ENCODE measurements around the gene TMEM204.

TMEM204 gene

DNA sequence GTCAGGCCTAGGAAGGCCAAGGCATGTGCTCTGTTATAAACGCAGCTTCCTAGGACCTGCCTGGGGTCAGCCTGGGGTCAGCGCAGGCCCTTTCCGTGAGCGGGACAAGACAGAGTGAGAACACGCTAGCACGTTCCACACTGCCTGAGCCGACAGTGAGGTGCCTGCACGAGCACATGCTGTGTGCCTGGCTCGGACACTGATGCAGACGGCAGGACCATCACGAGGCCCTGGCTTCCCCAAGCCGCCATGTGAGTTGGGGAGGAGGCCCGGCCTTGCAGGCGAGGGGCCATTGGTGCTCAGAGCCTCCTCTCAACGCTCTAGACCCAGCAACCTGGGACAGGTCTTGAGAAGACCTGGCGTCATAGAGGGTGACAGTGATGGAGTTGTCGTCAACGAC is 9.1 kb downstream of the TMEM204 start:
- Histone ChIP-seq H3K9me3 (no peaks in the 10 kb centered on the region), H3K27me3 (no peaks in the 10 kb centered on the region), H3K36me3 (peaks cover 6% of the 10 kb centered on the region), H3K4me1 (peaks cover 11% of the 10 kb centered on the region), H3K4me3 (ENCODE audit: low read depth, low read length) (no peak overlapping the region)
- TF ChIP-seq, protein P1, sequence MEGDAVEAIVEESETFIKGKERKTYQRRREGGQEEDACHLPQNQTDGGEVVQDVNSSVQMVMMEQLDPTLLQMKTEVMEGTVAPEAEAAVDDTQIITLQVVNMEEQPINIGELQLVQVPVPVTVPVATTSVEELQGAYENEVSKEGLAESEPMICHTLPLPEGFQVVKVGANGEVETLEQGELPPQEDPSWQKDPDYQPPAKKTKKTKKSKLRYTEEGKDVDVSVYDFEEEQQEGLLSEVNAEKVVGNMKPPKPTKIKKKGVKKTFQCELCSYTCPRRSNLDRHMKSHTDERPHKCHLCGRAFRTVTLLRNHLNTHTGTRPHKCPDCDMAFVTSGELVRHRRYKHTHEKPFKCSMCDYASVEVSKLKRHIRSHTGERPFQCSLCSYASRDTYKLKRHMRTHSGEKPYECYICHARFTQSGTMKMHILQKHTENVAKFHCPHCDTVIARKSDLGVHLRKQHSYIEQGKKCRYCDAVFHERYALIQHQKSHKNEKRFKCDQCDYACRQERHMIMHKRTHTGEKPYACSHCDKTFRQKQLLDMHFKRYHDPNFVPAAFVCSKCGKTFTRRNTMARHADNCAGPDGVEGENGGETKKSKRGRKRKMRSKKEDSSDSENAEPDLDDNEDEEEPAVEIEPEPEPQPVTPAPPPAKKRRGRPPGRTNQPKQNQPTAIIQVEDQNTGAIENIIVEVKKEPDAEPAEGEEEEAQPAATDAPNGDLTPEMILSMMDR (IDR thresholded peaks at IDR 0.05; ENCODE audit: low read depth, low read length): no peak
- DNase-seq: peak; percentile 6

DNA sequence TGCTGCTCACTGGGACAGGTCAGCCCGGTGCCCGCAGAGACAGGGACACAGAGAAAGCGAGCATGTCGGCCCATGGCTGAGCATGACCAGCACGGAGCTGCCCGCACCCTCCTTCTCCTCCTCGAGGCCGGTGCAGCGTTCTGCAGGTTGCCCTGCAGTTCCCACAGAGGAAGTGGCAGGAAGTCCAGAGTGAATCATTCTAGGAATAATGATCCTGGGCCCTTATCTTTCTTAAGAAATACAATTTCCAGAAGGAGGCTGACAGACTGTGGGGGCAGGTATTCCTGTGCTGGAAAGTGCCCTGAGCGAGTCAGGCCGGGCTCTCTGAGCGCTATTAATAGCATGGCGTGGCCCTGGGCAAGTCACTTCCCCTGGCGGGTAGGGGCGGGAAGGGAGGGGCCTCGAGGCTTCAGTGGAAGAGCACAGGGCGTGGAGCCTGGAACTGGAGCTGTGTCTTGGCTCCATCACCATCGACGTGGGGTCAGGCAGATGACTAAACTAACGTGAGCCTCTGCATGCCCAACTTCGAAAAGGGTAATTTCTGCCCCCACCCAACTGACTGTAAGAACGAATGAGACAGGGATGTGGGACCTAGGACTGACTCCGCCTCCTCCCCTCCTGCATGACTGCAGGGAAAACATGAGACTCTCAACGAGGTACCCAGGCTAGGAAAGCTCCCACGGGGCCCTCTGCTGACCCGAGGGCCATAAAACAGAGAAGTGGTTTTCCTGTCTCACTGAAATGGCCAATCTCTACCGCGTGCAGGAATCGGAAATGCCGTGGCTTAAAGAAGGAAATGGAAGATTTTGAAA is 9.8 kb downstream of the TMEM204 start:
- DNase-seq: peak; percentile 53
- no peaks in the 10 kb centered on the region for H3K9me3 ChIP-seq
- peaks cover 6% of the 10 kb centered on the region for H3K36me3 ChIP-seq
- no peak overlapping the region for H3K4me3 ChIP-seq (ENCODE audit: low read depth, low read length)
- TF ChIP-seq, protein P1 (IDR thresholded peaks at IDR 0.05; ENCODE audit: low read depth, low read length): peak; percentile 29; the same call in 1 of the 2 replicates
- H3K4me1 ChIP-seq: peaks cover 10% of the 10 kb centered on the region
- H3K27me3 ChIP-seq: no peaks in the 10 kb centered on the region

DNA sequence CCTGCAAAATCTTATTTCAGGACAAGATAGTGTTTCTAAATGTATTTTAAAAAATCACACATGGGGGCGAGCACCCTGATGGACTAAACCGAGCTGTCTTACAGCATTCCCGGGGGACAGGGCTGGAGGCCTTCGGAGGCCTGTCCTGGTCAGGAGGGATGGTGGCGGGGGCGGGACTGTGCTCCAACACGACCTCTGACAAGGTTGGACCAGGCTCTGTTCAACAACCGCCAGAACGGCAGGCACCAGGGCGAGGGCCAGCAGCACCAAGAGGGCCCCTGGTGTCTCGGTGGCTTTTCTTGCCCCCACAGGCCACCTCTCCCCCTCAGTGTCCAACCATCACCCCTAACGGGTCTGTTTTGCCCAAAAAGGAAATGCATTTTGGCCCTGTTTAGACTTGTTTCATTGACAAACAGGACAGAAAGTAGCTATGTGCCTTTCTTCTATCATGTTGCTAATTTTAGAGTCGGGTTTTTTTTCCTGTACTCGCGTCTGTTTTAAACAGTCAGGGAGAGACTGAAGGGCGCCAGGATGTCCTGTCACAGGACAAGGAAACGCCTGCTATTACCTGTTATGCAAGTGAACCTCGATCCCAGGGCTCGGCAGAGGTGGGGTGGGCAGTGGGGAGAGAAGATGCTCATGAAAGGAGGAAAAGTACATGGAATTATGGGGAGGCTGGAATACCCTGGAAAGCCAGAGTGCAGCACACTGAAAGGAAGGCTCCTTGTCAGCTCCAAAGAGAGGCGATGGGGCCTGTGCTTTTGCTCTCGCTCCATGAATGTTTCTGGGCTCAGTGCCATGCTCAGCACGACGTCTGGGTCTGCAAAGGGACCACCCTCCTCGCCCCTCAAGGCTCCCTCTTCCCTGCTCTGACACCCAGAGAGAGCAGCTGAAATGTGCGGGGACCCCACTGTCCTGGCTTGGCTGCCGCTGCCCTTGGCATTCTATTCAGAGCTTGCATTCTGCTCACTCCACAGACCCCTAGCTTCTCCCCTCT is 11.9 kb downstream of the TMEM204 start:
- Histone ChIP-seq H3K9me3 (no peaks in the 10 kb centered on the region), H3K4me1 (no peaks in the 10 kb centered on the region; the same call in 1 of the 2 replicates)

DNA sequence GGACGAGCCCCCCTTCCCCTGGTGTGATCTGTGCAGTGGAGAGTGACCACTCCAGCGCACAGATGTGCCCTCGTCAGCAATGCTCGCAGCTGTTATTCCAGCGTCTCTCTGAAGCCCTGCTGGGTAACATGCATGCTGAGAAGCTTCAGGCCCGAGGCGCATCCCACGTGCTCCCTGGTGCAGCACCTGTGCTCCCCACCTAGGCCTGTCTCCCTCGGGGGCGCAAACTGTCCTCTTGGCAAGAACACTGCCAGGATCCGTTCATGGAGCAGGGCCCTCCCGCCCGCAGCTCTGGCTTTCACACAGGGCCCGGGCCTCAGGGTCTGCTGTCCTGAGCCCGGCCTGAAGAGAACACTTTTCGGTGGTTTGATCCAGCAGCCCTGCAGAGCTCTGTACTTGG is 13.0 kb downstream of the TMEM204 start:
- H3K36me3 ChIP-seq: peaks cover 4% of the 10 kb centered on the region
- DNase-seq: peak; percentile 9
- no peaks in the 10 kb centered on the region for H3K27me3 ChIP-seq
- H3K9me3 ChIP-seq: no peaks in the 10 kb centered on the region
- no peaks in the 10 kb centered on the region; the same call in 1 of the 2 replicates for H3K4me1 ChIP-seq
- TF ChIP-seq, protein P1 (IDR thresholded peaks at IDR 0.05; ENCODE audit: low read depth, low read length): no peak
- H3K4me3 ChIP-seq (ENCODE audit: low read depth, low read length): no peak overlapping the region

More for the DNA sequence above, 11.9 kb downstream of the TMEM204 start:
- DNase-seq: peak; percentile 31
- no peak overlapping the region for H3K4me3 ChIP-seq (ENCODE audit: low read depth, low read length)
- peaks cover 4% of the 10 kb centered on the region for H3K36me3 ChIP-seq
- TF ChIP-seq, protein P1 (IDR thresholded peaks at IDR 0.05; ENCODE audit: low read depth, low read length): no peak
- H3K27me3 ChIP-seq: no peaks in the 10 kb centered on the region

DNA sequence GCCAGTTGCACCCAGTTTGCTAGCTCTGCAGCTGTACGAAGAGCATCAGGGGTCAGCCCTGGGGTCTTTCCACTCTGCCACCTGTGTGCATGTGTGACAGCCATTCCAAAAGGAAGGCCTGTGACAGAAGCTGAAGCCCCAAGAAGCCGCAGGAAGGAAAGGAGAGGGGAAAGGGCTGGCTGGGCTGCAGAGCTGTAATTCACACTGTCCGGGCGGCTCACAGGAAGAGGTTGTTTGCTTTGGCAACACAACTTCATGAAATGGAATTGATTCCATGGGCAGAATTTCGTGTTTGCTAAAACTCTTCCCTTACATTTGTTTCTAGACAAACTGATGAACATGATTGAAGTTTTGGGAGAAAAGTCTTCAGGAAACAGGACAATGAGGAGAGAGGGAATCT is 14.8 kb downstream of the TMEM204 start:
- TF ChIP-seq, protein P1 (IDR thresholded peaks at IDR 0.05; ENCODE audit: low read depth, low read length): no peak
- Histone ChIP-seq H3K9me3 (no peaks in the 10 kb centered on the region), H3K4me3 (ENCODE audit: low read depth, low read length) (no peak overlapping the region), H3K36me3 (peaks cover under 1% of the 10 kb centered on the region; the same call in 1 of the 2 replicates), H3K27me3 (no peaks in the 10 kb centered on the region), H3K4me1 (no peaks in the 10 kb centered on the region; the same call in 1 of the 2 replicates)
- DNase-seq: no peak
